Activated T-cell treated with anti-CD3 and anti-CD28 coated beads, Interleukin-2, amount 50 U/mL, for 24 hours (primary cell): Measurements from ENCODE around the gene CAD.

Source experiments
- DNase-seq: peaks from one replicate; pipeline ENCODE4 v3.0.0-alpha.2; 2020
- H3K27ac Mint-ChIP-seq: 2 replicates; pipeline ENCODE4 v1.8.0; 2020; ENCODE audit warnings: mild to moderate bottlenecking, mixed read lengths
- H3K27me3 Mint-ChIP-seq: 2 replicates; pipeline ENCODE4 v1.8.0; 2020; ENCODE audit warnings: mixed read lengths
- H3K36me3 Mint-ChIP-seq: 2 replicates; pipeline ENCODE4 v1.8.0; 2020; ENCODE audit warnings: low read depth, mixed read lengths
- H3K4me1 Mint-ChIP-seq: 2 replicates; pipeline ENCODE4 v1.8.0; 2020; ENCODE audit warnings: low read depth, mixed read lengths
- H3K4me3 Mint-ChIP-seq: 2 replicates; pipeline ENCODE4 v1.8.0; 2020; ENCODE audit warnings: mild to moderate bottlenecking, moderate library complexity, mixed read lengths
- H3K9me3 Mint-ChIP-seq: 2 replicates; pipeline ENCODE4 v1.8.0; 2020; ENCODE audit warnings: mixed read lengths

The CAD gene

DNA sequence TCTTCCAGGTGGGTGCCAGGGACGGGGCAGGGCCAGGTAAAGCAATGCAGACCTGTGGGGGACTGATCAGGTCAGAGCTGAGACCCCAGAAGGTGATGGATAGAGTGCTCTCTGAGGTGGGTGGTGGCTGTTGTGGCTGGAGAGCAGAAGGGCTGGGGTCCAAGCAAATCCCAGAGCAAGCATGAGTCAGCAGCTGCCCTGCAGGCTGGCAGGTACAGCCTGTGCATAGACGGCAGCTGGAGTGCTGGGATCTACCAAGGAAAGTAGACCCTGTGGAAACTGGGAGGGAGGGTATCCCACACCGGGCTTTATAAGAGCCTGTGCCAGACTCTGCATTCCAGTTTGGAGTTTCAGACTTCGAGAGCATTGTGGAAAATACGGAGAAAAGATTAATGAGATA lies 65.7 kb downstream of the CAD start:
- Mint-ChIP-seq H3K27me3 (peaks cover 25% of the 10 kb centered on the region), H3K4me1 (peaks cover 4% of the 10 kb centered on the region), H3K4me3 (no peak overlapping the region), H3K9me3 (no peaks in the 10 kb centered on the region), H3K36me3 (no peaks in the 10 kb centered on the region), H3K27ac (no peak overlapping the region)
- DNase-seq = no peak

DNA sequence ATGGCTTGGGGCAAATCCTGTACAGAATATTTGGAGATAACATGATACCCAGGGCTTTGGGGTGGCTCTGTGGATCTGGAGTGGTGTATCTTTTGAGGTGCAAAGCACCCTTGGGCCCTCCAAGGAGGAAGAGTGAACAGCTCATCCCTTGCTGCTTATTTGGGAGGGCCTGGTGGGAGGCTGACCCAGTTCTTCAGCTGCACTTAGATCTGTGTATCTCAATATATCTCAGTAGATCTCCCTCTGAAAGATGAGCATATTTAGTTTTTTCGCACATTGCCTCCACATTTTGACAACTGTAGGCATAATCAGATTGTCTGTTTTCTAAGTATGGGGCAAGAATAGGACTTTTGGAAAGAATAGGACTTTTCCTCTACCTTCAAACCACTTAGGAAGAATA lies 67.8 kb downstream of the CAD start:
- no peaks in the 10 kb centered on the region for H3K9me3 Mint-ChIP-seq
- H3K27me3 Mint-ChIP-seq = peaks cover 22% of the 10 kb centered on the region
- no peak overlapping the region for H3K27ac Mint-ChIP-seq
- peaks cover under 1% of the 10 kb centered on the region for H3K4me1 Mint-ChIP-seq
- DNase-seq = no peak
- no peak overlapping the region for H3K4me3 Mint-ChIP-seq
- H3K36me3 Mint-ChIP-seq = no peaks in the 10 kb centered on the region

DNA sequence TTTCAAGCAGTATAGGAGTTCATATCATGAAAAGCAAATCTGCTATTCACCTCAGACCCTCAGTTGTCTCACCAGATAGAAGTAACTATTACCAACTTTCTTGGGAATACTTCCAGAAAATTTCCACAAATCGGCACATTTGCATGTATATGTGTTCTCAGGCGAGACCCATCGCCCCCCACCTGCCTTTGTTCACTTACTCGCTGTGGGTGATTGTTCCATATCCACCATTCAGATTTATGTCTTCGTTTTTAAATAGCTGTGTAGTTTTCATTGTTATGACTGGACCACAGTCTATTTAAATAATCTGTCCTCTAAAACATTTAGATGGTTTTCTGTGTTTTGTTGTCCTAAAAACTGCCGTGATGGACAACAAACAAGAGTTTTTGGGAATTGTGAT lies 68.3 kb downstream of the CAD start:
- peaks cover 22% of the 10 kb centered on the region for H3K27me3 Mint-ChIP-seq
- no peaks in the 10 kb centered on the region for H3K9me3 Mint-ChIP-seq
- H3K27ac Mint-ChIP-seq = no peak overlapping the region
- no peaks in the 10 kb centered on the region for H3K36me3 Mint-ChIP-seq
- DNase-seq = no peak
- no peak overlapping the region for H3K4me3 Mint-ChIP-seq
- no peaks in the 10 kb centered on the region for H3K4me1 Mint-ChIP-seq

- no peak overlapping the region for H3K4me3 Mint-ChIP-seq
- no peaks in the 10 kb centered on the region for H3K9me3 Mint-ChIP-seq
- H3K27me3 Mint-ChIP-seq = peaks cover 19% of the 10 kb centered on the region
- H3K36me3 Mint-ChIP-seq = no peaks in the 10 kb centered on the region
- no peak overlapping the region for H3K27ac Mint-ChIP-seq
- no peaks in the 10 kb centered on the region for H3K4me1 Mint-ChIP-seq
- no peak for DNase-seq
These were observed 71.4 kb downstream of the CAD start for GRCh38 chr2:27288610-27289009.

- Mint-ChIP-seq H3K4me1 (no peaks in the 10 kb centered on the region), H3K4me3 (no peak overlapping the region), H3K27me3 (peaks cover 19% of the 10 kb centered on the region), H3K27ac (no peak overlapping the region), H3K9me3 (no peaks in the 10 kb centered on the region), H3K36me3 (no peaks in the 10 kb centered on the region)
- DNase-seq = no peak
These were observed 73.4 kb downstream of the CAD start for GRCh38 chr2:27290549-27290948.

GRCh38 chr2:27291865-27292264 lies 74.7 kb downstream of the CAD start:
- no peak for DNase-seq
- no peak overlapping the region for H3K27ac Mint-ChIP-seq
- H3K4me3 Mint-ChIP-seq = no peak overlapping the region
- H3K9me3 Mint-ChIP-seq = no peaks in the 10 kb centered on the region
- no peaks in the 10 kb centered on the region for H3K36me3 Mint-ChIP-seq
- no peaks in the 10 kb centered on the region for H3K4me1 Mint-ChIP-seq
- H3K27me3 Mint-ChIP-seq = peaks cover 24% of the 10 kb centered on the region
